Measurements from ENCODE around the gene MAP2K5. TPM values are rescaled to one million over a fixed set of nuclear protein-coding genes. Genes with fewer than 3 reads are reported as not detected.

MAP2K5 gene
- total RNA-seq, 1 donor, result 8.9 TPM

GRCh38 chr15:67799801-67800205 lies 257.3 kb downstream of the MAP2K5 start:
- no peak overlapping the region for H3K4me3 ChIP-seq (ENCODE audit: low read depth, low read length)
- TF ChIP-seq, protein P1, sequence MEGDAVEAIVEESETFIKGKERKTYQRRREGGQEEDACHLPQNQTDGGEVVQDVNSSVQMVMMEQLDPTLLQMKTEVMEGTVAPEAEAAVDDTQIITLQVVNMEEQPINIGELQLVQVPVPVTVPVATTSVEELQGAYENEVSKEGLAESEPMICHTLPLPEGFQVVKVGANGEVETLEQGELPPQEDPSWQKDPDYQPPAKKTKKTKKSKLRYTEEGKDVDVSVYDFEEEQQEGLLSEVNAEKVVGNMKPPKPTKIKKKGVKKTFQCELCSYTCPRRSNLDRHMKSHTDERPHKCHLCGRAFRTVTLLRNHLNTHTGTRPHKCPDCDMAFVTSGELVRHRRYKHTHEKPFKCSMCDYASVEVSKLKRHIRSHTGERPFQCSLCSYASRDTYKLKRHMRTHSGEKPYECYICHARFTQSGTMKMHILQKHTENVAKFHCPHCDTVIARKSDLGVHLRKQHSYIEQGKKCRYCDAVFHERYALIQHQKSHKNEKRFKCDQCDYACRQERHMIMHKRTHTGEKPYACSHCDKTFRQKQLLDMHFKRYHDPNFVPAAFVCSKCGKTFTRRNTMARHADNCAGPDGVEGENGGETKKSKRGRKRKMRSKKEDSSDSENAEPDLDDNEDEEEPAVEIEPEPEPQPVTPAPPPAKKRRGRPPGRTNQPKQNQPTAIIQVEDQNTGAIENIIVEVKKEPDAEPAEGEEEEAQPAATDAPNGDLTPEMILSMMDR (IDR thresholded peaks at IDR 0.05; ENCODE audit: insufficient read depth, low read length), result no peak
- DNase-seq (ENCODE audit: low read depth), result no peak

GRCh38 chr15:67801142-67801541 lies 258.6 kb downstream of the MAP2K5 start:
- DNase-seq (ENCODE audit: low read depth), result no peak
- no peak overlapping the region for H3K4me3 ChIP-seq (ENCODE audit: low read depth, low read length)
- TF ChIP-seq, protein P1 (IDR thresholded peaks at IDR 0.05; ENCODE audit: insufficient read depth, low read length), result no peak

DNA sequence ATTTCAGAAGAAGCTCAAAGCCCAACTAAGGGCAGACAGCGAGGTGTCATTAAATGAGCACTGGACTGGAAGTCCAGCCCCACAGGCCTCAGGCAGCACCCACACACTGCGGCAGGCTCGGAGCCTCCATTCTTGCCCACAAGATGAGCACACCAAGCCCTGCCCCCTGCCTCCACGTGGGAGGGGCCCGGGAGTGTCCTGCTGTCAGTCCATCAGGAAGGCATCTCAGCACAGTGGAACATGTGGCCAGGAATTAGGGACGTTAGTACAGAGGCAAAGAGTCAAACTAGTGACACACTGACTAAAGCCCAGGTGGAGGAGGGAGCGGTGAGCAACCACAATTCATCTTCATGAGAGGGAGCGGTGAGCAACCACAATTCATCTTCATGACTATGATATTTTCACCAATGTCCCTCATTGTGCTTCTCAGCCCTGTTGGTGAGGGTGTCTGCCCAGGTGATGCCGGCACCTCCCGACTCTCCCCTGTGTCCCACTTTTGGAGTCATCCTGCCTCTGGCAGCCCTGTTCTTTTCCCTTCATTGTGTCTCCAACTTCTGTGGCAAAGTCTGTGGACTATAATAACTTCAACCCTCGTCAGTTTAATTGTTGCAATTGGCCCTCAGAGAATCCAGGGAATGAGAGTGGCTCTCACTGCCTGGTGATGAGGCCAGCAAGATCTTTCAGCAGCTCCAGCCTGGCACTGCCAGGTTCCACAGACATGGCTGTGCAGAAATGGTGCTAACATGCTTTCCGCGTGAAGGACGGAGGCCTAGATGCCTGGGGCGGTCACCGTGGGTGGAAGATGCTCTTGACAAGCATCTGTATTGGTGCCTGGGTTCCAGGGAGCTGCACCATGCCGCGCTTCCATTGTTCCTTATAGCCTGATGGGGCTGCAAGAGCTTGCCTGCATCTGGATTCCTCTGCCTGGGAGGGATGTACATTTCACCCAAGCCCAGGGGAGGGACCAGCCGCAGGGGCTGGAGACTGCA lies 259.7 kb downstream of the MAP2K5 start:
- TF ChIP-seq, protein P1 (IDR thresholded peaks at IDR 0.05; ENCODE audit: insufficient read depth, low read length), result no peak
- no peak overlapping the region for H3K4me3 ChIP-seq (ENCODE audit: low read depth, low read length)
- no peak for DNase-seq (ENCODE audit: low read depth)

DNA sequence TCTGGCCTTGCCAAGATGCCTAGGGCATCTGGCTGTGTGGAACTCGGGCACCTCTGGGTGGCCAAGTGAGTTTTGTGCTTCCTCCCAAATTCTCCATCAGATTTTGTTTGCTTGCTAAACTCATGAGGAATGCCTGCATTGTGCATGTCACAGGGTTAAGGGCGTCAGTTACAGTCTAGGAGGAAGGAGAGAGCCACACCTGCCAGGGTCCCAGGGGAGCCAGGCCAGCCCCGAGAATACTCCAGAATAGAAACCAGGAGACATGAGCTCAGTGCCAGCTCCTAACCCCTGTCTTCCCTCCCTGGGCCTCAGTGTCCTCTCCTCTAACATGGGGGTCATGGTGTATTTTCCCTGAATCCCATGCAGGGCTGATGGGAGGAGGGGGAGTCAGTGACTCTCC lies 260.8 kb downstream of the MAP2K5 start:
- DNase-seq (ENCODE audit: low read depth), result no peak
- TF ChIP-seq, protein P1 (IDR thresholded peaks at IDR 0.05; ENCODE audit: insufficient read depth, low read length), result no peak
- H3K4me3 ChIP-seq (ENCODE audit: low read depth, low read length), result no peak overlapping the region

GRCh38 chr15:67803996-67804843 lies 261.7 kb downstream of the MAP2K5 start:
- H3K4me3 ChIP-seq (ENCODE audit: low read depth, low read length), result no peak overlapping the region
- TF ChIP-seq, protein P1 (IDR thresholded peaks at IDR 0.05; ENCODE audit: insufficient read depth, low read length), result no peak
- no peak for DNase-seq (ENCODE audit: low read depth)

DNA sequence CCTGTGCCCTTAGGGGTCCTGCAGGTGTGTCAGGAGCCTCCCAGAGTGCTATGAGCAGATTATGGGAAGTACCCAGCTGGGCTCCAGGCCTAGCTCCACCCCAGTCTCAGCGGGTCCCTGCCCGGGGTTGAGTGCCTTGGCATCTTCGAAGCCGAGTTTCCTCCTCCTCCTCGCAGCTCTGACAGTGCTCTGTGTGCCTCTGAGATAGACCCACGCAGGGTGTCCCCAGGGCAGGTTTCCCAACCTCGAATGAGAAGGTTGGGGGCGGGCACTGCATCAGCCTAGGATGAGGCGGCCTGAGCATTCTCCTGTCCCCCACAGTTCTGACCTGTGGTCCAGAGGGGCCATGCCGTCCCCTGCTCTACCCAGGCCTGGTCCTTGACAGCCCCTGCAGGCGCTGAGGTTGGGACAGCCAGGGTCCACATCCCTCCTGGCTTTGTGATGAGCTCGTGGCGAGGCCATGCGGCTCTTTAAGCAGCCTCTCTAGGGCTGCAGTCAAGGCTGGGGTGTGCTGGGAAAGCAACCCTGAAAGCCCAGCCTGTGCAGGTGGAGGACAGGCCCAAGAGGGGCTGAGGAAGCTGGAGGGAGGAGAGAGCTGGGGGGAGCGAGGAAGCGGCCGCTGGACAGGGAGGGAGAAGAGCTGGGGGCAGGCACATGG lies 262.6 kb downstream of the MAP2K5 start:
- H3K4me3 ChIP-seq (ENCODE audit: low read depth, low read length), result no peak overlapping the region
- DNase-seq (ENCODE audit: low read depth), result no peak
- TF ChIP-seq, protein P1 (IDR thresholded peaks at IDR 0.05; ENCODE audit: insufficient read depth, low read length), result no peak

All from fibroblast of the aortic adventitia (primary cell).